OCI-LY3 (cell line): ENCODE data around the gene SNRNP40.

ENCODE experiments used
- H2AFZ ChIP-seq: fragments of 200-600, 300-600 bp; shearing (Covaris generic); 2 replicates; pipeline ENCODE4 v1.6.0; 2014; ENCODE audit warnings: antibody characterized with exemption, low read depth, low read length
- H3K27ac ChIP-seq: fragments of 200-600, 300-600 bp; sonication (generic); 2 replicates; pipeline ENCODE4 v1.5.1; 2014; ENCODE audit warnings: mild to moderate bottlenecking, low read length, moderate library complexity, mixed read lengths
- H3K27me3 ChIP-seq: fragments of 200-600, 300-600 bp; sonication (generic); 2 replicates; pipeline ENCODE4 v1.6.1; 2014; ENCODE audit warnings: low read depth, low read length, mixed read lengths
- H3K36me3 ChIP-seq: fragments of 200-600, 300-600 bp; sonication (generic); replicated peaks from 2 replicates; pipeline ENCODE3; 2014; ENCODE audit warnings: low read depth, low read length, mixed read lengths
- H3K4me1 ChIP-seq: fragments of 300-600, 200-600 bp; sonication (generic); 2 replicates; pipeline ENCODE4 v1.6.1; 2014; ENCODE audit warnings: low read length, mixed read lengths
- H3K4me2 ChIP-seq: fragments of 200-600, 300-600 bp; sonication (generic); 2 replicates; pipeline ENCODE4 v1.6.1; 2014; ENCODE audit warnings: low read length, mixed read lengths
- H3K4me3 ChIP-seq: fragments of 300-600, 200-600 bp; sonication (generic); 2 replicates; pipeline ENCODE4 v1.5.1; 2014; ENCODE audit warnings: antibody characterized with exemption, mild to moderate bottlenecking, low read length, moderate library complexity
- H3K79me2 ChIP-seq: fragments of 300-600, 200-600 bp; shearing (Covaris generic); 2 replicates; pipeline ENCODE4 v1.6.1; 2014; ENCODE audit warnings: mild to moderate bottlenecking, low read length, mixed read lengths
- H3K9ac ChIP-seq: fragments of 300-600, 200-600 bp; shearing (Covaris generic); 2 replicates; pipeline ENCODE4 v1.6.0; 2014; ENCODE audit warnings: mild to moderate bottlenecking, low read length, moderate library complexity
- H3K9me3 ChIP-seq: fragments of 200-600, 300-600 bp; shearing (Covaris generic); 2 replicates; pipeline ENCODE4 v1.6.1; 2014; ENCODE audit warnings: low read length, mixed read lengths; ENCODE audit not compliant: insufficient read depth
- H4K20me1 ChIP-seq: fragments of 200-600, 300-600 bp; sonication (generic); 2 replicates; pipeline ENCODE4 v1.6.1; 2016; ENCODE audit warnings: low read length, mixed read lengths; ENCODE audit not compliant: insufficient read depth
- EZH2phosphoT487 ChIP-seq: fragments of 200-600 bp; shearing (Covaris generic); IDR thresholded peaks from 2 replicates; pipeline ENCODE4 v1.6.1; 2018; ENCODE audit warnings: antibody characterized with exemption, mixed run types, low read depth
- TF ChIP-seq, protein P1 (sequence below): fragments of 200-600, 300-600 bp; sonication (generic); IDR thresholded peaks from 2 replicates; pipeline ENCODE4 v1.5.1; 2014; ENCODE audit warnings: antibody characterized with exemption, low read length, low read depth

Gene SNRNP40

DNA sequence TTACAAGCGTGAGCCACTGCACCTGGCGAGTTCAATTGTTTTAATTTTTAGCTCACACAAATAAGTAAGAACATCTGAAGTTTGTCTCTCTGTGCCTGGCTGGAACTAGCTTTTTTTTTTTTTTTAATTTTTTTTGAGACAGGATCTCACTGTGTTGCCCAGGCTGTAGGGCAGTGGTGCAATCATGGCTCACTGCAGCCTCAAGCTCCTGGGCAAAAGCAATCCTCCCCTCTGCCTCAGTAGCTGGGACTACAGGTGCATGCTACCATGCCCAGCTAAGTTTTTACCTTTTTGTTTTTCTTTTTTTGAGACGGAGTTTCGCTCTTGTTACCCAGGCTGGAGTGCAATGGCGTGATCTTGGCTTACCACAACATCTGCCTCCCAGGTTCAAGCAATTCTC lies 64.8 kb downstream of the SNRNP40 start:
- Histone ChIP-seq H3K9ac (no peak overlapping the region), H3K9me3 (no peaks in the 10 kb centered on the region), H3K27ac (no peak overlapping the region), H3K79me2 (no peaks in the 10 kb centered on the region), H3K4me2 (no peak overlapping the region), H3K36me3 (no peaks in the 10 kb centered on the region), H2AFZ (no peak overlapping the region), H3K4me3 (no peak overlapping the region), H4K20me1 (no peaks in the 10 kb centered on the region), H3K4me1 (no peaks in the 10 kb centered on the region), H3K27me3 (peaks cover 5% of the 10 kb centered on the region; the same call in 1 of the 2 replicates)
- TF ChIP-seq, protein P1, sequence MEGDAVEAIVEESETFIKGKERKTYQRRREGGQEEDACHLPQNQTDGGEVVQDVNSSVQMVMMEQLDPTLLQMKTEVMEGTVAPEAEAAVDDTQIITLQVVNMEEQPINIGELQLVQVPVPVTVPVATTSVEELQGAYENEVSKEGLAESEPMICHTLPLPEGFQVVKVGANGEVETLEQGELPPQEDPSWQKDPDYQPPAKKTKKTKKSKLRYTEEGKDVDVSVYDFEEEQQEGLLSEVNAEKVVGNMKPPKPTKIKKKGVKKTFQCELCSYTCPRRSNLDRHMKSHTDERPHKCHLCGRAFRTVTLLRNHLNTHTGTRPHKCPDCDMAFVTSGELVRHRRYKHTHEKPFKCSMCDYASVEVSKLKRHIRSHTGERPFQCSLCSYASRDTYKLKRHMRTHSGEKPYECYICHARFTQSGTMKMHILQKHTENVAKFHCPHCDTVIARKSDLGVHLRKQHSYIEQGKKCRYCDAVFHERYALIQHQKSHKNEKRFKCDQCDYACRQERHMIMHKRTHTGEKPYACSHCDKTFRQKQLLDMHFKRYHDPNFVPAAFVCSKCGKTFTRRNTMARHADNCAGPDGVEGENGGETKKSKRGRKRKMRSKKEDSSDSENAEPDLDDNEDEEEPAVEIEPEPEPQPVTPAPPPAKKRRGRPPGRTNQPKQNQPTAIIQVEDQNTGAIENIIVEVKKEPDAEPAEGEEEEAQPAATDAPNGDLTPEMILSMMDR, result no peak
- TF ChIP-seq EZH2phosphoT487, result no peak

DNA sequence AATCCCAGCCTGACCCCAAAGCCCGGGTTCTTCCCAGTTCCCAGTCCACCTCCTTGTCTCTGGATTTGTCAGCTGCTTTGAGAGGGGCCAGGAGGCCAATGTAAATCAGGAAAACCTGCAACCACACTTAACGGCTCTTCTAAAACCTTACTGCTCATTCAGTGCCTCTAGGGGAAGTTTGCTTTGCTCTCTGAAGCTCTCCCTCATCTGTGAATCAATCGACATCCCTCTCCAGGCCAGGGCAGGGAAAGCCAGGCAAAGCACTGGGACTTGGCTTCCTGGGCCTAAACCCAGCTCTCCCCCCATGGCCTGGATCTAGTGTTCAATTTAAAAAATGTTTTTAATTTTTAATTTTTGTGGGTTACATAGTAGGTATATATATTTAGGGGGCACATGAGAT lies 66.2 kb downstream of the SNRNP40 start:
- TF ChIP-seq EZH2phosphoT487, result no peak

DNA sequence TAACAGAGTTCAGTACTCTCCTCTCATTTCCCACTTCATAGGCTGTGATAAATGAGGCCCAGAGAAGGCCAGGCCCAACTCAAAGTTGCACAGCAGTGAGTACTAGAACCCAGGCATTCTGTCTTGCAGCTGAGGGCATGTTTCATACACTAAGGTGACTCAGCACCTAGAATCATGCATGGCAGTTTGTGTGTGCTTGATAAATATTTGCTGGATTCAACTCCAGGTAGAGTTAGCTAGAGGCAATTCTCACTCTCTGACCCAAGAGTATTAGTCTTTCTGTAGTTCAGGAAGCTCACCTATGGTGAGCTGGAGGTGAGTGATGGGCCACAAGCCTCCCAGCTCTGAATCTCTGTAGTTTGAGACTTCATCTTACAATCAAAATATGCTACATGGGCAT lies 67.6 kb downstream of the SNRNP40 start:
- Histone ChIP-seq H3K9ac (no peak overlapping the region), H3K79me2 (no peaks in the 10 kb centered on the region), H4K20me1 (no peaks in the 10 kb centered on the region), H3K27me3 (no peaks in the 10 kb centered on the region), H3K27ac (no peak overlapping the region), H3K4me2 (no peak overlapping the region), H3K4me3 (no peak overlapping the region), H3K9me3 (no peaks in the 10 kb centered on the region), H3K4me1 (no peaks in the 10 kb centered on the region), H2AFZ (no peak overlapping the region), H3K36me3 (no peaks in the 10 kb centered on the region)
- TF ChIP-seq, protein P1, result no peak
- no peak for TF ChIP-seq EZH2phosphoT487

More for the DNA sequence above, 66.2 kb downstream of the SNRNP40 start:
- Histone ChIP-seq H3K27me3 (no peaks in the 10 kb centered on the region; the same call in 1 of the 2 replicates), H3K4me2 (no peak overlapping the region), H3K27ac (no peak overlapping the region), H2AFZ (no peak overlapping the region), H3K4me3 (no peak overlapping the region), H3K4me1 (no peaks in the 10 kb centered on the region), H3K36me3 (no peaks in the 10 kb centered on the region), H3K9me3 (no peaks in the 10 kb centered on the region), H3K9ac (no peak overlapping the region), H4K20me1 (no peaks in the 10 kb centered on the region), H3K79me2 (no peaks in the 10 kb centered on the region)

DNA sequence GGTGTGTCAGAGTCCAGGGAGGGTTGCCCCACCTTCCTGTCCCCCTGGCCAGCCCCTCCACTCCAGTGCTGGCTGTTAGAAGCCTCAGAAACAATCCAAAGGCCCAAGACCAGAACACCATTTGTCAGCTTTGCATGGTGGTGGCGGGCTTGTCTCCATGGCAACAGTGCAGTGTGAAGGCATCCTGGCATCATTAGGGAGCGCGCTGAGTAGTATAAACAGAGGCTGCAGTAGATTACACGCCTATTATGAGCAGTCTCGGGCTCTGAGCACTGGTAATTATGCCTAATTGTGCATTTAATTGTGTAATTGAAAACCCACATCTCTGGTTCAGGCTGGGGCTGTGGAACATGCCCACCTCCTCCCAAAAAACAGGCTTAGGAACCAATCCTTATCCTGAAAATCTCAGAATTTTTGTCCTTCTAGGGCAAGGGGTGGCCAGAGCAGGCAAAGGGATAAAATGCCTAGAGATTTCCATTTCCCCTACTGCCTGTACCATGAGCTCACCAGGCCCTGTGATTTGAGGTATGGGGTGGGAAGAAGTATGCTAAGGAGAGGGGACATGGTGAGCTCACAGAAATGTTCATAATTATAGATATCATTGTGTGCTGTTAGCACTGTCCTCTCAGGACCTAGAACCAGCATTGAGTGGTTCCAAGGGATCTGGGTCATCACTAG lies 68.6 kb downstream of the SNRNP40 start:
- no peak overlapping the region for H3K4me2 ChIP-seq
- H3K27me3 ChIP-seq, result no peaks in the 10 kb centered on the region
- H3K4me1 ChIP-seq, result no peaks in the 10 kb centered on the region
- no peak overlapping the region for H3K27ac ChIP-seq
- H3K4me3 ChIP-seq, result no peak overlapping the region
- H3K9me3 ChIP-seq, result no peaks in the 10 kb centered on the region
- no peaks in the 10 kb centered on the region for H4K20me1 ChIP-seq
- no peaks in the 10 kb centered on the region for H3K36me3 ChIP-seq
- H2AFZ ChIP-seq, result no peak overlapping the region
- H3K79me2 ChIP-seq, result no peaks in the 10 kb centered on the region
- TF ChIP-seq EZH2phosphoT487, result no peak
- TF ChIP-seq, protein P1, result no peak
- H3K9ac ChIP-seq, result no peak overlapping the region
